Measurements from ENCODE around the gene PHOX2A.
"Not testable (repeated sequence)": the region's sequence is repeated elsewhere in the genome, so short reads cannot be mapped to it uniquely, and the experiment has no call there.

The PHOX2A gene

GRCh38 chr11:72221386-72222075 is 22.4 kb downstream of the PHOX2A start:
- no peak for DNase-seq

GRCh38 chr11:72220696-72221363 is 23.1 kb downstream of the PHOX2A start:
- DNase-seq: no peak

- no peak for DNase-seq
Observed at GRCh38 chr11:72218251-72218745, 25.7 kb downstream of the PHOX2A start.

- DNase-seq: no peak
Observed at GRCh38 chr11:72217841-72218240, 26.1 kb downstream of the PHOX2A start.

GRCh38 chr11:72216638-72217037 is 27.3 kb downstream of the PHOX2A start, which contains the start of gene FOLR2:
Gene FOLR2, plus strand, starts transcription at chr11:72216794. Its CDS starts 1,791 bp downstream, at chr11:72218585.
- DNase-seq: no peak

- no peak for DNase-seq
Observed at GRCh38 chr11:72209101-72209500, 34.9 kb downstream of the PHOX2A start.

GRCh38 chr11:72208281-72208680 is 35.7 kb downstream of the PHOX2A start:
- DNase-seq: no peak

- not testable (repeated sequence) for DNase-seq
Observed at GRCh38 chr11:72206794-72207193, 37.2 kb downstream of the PHOX2A start.

- no peak for DNase-seq
Observed at GRCh38 chr11:72204886-72205285, 39.1 kb downstream of the PHOX2A start.

GRCh38 chr11:72203163-72203562 is 40.8 kb downstream of the PHOX2A start:
- no peak for DNase-seq

GRCh38 chr11:72202571-72202970 is 41.4 kb downstream of the PHOX2A start:
- no peak for DNase-seq

GRCh38 chr11:72201445-72201844 is 42.5 kb downstream of the PHOX2A start:
- not testable (repeated sequence) for DNase-seq

- DNase-seq: no peak
Observed at GRCh38 chr11:72195518-72196270, 48.3 kb downstream of the PHOX2A start.

- DNase-seq: no peak
Observed at GRCh38 chr11:72191961-72192381, 52.0 kb downstream of the PHOX2A start, which contains the start of gene FOLR1. Gene FOLR1, plus strand, starts transcription at chr11:72192140. Its CDS starts 34 bp downstream, at chr11:72192174.

GRCh38 chr11:72190631-72191071 is 53.3 kb downstream of the PHOX2A start:
- DNase-seq: no peak

- DNase-seq: peak; percentile 73
Observed at GRCh38 chr11:72189455-72190250, 54.3 kb downstream of the PHOX2A start.

Measured in NCI-H1092 (cell line).